C4-2B (cell line): ENCODE measurements around the gene PCSK6.

ENCODE experiments used
- CTCF ChIP-seq: fragments of 450-650 bp; conservative IDR thresholded peaks from 2 replicates; pipeline ENCODE4 v1.5.1; 2017; ENCODE audit warnings: mild to moderate bottlenecking
- ZFX ChIP-seq: fragments of 450-650 bp; IDR thresholded peaks from 2 replicates; pipeline ENCODE4 v1.6.1; 2017

GRCh38 chr15:101448336-101448735, 41.2 kb downstream of the PCSK6 start:
- TF ChIP-seq CTCF (no peak), ZFX (no peak)
